ENCODE results near the gene PICK1.
"Not testable (repeated sequence)": the region's sequence is repeated elsewhere in the genome, so short reads cannot be mapped to it uniquely, and the experiment has no call there.

PICK1 gene

DNA sequence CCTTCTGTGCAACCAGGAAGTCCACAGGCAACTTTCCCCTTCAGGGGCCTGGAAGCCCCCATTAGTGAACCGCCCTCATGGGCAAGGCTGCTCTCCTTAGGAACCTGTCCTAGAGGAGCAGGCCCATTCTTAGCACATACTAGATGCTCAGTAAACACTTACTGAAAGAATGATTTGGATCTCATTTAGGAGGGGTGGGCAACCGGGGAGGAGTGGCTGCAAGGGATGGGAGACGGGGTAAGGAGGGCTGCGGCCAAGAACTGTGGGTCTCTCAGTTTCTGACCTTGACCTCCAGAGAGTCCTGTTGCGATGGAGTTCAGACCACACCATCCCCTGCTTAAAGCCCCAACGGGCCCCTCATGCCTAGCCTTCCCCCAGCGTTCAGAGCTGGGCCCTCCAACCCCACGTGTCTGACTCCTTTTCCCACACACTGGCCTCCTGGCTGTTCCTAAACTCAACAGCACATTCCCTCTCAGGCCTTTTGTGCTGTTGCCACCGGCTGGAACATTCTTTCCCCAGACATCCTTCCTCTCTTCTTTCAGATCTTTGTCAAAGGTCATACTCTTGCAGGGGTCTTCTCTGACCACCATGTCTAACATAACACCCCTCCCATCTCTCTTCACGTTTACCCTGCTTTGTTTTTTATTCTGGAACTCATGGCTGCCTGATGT lies 20.7 kb upstream of the PICK1 start:
- H3K27me3 Mint-ChIP-seq, result no peaks in the 10 kb centered on the region
- no peaks in the 10 kb centered on the region for H3K4me1 Mint-ChIP-seq (ENCODE audit: low read depth)
- H3K9me3 Mint-ChIP-seq, result no peaks in the 10 kb centered on the region
- no peak overlapping the region for H3K27ac Mint-ChIP-seq
- H3K36me3 Mint-ChIP-seq (ENCODE audit: low read depth), result no peaks in the 10 kb centered on the region
- H3K4me3 Mint-ChIP-seq, result no peak overlapping the region

DNA sequence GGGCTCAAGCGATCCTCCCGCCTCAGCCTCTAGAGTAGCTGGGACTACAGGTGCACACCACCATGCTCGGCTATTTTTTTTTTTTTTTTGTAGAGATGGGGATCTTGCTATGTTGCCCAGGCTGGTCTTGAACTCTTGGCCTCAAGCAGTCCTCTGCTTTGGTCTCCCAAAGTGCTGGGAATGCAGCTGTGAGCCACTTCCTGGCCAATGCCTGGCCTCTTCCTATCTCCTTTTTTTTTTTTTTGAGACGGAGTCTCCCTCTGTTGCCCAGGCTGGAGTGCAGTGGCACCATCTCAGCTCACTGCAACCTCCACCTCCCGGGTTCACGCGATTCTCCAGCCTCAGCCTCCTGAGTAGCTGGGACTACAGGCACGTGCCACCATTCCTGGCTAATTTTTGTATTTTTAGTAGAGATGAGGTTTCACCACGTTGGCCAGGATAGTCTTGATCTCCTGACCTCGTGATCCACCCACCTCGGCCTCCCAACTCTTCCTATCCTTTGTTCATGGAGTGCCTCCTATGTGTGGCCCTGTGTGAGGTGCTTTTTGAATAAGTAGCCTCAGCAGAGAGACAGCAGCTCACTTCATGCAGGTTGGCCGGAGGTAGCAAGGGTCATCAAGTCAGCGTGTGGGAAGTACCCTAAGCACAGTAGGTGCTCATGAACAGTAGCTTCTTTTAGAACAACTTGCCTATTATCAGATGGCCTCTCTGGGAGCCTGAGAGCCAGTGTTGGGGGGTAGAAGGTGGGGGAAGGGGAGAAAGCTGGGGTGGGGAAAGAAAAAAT lies 19.6 kb upstream of the PICK1 start:
- not testable (repeated sequence) for H3K27me3 Mint-ChIP-seq; H3K9me3 Mint-ChIP-seq; H3K27ac Mint-ChIP-seq; H3K4me1 Mint-ChIP-seq (ENCODE audit: low read depth); H3K4me3 Mint-ChIP-seq; H3K36me3 Mint-ChIP-seq (ENCODE audit: low read depth)

DNA sequence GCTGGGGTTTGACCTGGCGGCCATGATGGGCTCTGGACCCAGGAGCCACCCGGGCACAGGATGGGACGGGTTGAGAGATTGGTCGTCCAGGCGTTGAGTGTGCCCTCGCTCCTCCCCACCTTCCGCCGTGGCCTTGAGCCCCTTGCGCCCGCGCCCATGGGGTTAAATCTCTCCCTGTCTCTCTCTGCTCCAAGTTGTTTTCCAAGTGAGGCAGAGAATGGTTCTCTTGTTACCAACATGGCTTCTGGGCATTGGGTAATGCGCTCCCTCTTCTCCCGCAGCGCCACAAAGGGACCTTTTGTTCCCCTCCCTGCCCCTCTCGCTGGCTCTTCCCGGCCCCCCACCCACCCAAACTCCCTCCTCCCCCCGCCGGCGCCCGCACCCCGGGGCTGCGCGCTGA lies 18.8 kb upstream of the PICK1 start:
- Mint-ChIP-seq H3K27me3 (no peaks in the 10 kb centered on the region), H3K27ac (no peak overlapping the region), H3K4me1 (ENCODE audit: low read depth) (no peaks in the 10 kb centered on the region), H3K36me3 (ENCODE audit: low read depth) (no peaks in the 10 kb centered on the region), H3K9me3 (no peaks in the 10 kb centered on the region), H3K4me3 (no peak overlapping the region)

DNA sequence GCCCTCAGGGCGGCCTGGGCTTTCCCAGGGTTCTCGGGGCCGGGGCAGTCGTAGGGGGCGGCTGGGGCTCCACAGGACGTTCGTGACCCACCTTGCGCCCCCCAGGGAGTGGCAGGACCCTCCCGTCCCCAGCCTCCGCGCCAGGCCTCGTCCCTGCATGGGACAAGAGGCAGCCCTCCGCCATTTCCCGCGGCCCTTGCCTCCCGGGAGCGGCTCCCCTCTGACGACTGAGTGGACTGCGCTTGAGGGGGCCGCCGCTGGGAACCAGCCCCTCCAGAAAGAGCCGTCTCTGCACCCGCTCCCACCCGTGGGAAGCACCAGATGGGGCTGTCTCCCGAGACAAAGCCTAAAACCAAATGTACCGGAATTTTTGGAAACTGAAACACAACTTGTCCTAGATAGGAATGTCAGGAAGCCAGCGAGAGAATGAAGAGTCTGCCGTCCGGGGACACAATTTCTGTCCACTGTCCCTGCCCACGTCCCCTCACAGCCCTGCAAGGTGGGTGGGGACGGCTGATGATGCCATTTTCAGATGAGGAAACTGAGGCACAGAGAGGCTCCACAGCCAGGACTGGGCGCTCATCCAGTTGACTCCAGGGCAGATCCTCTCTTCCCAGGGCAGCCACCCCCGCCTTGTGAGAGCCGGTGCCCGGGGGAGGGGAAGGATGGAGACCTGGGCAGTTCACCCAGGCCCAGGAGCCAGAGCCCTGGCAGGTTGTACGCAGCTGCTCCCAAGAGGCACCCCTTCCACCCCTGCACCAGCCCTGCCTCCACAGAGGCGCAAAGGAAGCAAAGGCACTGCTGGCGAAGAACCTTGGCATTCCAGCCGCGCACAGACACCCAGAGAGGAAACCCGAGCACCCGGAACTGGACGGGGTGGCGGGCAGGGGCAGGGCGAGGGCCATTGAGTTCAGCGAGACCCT lies 18.1 kb upstream of the PICK1 start:
- H3K4me3 Mint-ChIP-seq, result no peak overlapping the region
- H3K27ac Mint-ChIP-seq, result no peak overlapping the region
- no peaks in the 10 kb centered on the region for H3K9me3 Mint-ChIP-seq
- H3K27me3 Mint-ChIP-seq, result no peaks in the 10 kb centered on the region
- no peaks in the 10 kb centered on the region for H3K36me3 Mint-ChIP-seq (ENCODE audit: low read depth)
- H3K4me1 Mint-ChIP-seq (ENCODE audit: low read depth), result no peaks in the 10 kb centered on the region

DNA sequence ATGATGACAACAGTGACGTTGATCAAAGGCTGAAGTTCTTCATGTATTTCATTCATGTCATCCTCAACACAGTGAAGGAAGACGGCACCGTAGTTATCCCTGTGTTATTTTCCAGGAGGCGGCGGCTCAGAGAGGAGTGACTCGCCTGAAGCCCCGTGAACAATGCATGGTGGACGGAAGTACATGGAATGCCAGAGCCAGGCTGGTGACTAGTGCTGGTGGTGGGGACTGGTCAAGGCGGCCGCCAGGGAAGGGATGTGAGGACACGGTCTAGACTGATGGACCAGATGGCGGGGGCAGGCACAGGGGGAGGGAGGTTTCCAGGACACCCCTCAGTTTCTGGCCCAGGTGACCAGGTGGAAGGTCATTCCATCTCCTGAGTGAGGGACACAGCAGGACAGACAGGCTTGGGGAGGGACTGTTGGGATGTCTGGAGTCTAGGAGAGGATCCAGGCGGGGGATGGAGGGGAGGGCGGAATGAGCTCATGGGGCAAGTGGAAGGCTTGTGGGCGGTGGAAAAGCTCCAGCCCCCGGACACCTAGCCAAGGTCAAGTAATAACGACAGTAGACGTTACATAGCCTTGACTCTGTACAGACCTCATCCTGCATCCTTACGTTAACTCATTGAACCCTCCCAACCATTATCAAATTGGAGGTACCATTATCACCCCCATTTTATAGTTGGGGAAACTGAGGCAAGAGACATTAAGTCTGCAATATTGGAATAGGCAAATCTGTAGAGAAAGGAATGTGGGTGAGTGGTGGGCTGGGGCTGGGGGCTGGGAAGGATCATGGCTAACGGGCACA lies 16.0 kb upstream of the PICK1 start:
- Mint-ChIP-seq H3K27ac (no peak overlapping the region), H3K9me3 (no peaks in the 10 kb centered on the region), H3K36me3 (ENCODE audit: low read depth) (no peaks in the 10 kb centered on the region), H3K4me3 (no peak overlapping the region), H3K4me1 (ENCODE audit: low read depth) (no peaks in the 10 kb centered on the region), H3K27me3 (no peaks in the 10 kb centered on the region)

DNA sequence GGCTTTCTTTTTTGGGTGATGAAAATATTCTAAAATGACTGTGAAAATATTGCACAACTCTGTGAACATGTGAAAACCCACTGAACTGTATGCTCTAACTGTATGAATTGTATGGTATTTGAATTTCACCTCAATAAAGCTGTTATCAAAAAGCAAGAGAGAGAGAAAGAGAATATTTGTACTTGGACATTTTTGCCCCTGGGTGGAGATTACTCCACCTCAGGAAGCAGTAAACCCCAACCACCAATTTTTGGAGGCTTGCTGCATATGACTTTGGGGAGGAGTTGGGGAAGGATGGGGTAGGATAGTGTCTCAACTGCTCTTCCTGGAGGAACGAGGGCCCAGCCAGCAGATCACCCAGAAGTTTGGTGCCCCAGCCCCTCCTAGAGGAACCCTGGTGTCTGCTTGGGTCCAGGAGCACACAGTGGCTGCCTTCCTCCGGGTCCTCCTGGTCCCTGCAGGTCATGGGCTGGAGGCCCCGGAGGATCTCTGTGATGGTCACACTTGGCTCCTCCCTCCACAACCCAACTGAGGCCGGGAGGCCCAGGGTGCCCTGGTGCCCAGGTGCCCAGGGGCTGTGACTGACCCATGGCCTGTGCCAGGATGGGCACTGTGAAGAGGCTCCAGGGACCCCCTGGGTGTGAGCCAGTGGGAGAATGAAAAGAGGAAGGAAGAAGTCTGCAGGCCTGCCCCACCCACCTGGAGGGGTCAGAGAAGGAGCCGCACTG lies 15.3 kb upstream of the PICK1 start:
- no peaks in the 10 kb centered on the region for H3K4me1 Mint-ChIP-seq (ENCODE audit: low read depth)
- H3K27me3 Mint-ChIP-seq, result no peaks in the 10 kb centered on the region
- no peak overlapping the region for H3K27ac Mint-ChIP-seq
- H3K9me3 Mint-ChIP-seq, result no peaks in the 10 kb centered on the region
- no peak overlapping the region for H3K4me3 Mint-ChIP-seq
- H3K36me3 Mint-ChIP-seq (ENCODE audit: low read depth), result no peaks in the 10 kb centered on the region

DNA sequence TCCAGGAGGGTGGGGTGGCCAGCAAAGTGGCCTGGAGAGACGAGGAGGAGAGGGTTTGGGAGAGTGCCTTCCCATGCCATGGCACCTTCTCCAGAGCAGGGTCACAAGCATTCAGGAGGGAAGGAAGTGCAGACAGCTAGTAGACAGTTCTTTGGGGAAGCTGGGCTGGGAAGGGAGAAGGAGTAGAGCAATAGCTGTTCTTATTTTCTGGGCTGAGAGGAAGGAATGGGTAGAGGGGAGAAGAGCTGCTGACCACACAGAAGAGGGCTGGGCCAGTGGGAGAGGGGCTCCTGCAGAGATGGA lies 14.8 kb upstream of the PICK1 start:
- no peak overlapping the region for H3K4me3 Mint-ChIP-seq
- no peaks in the 10 kb centered on the region for H3K36me3 Mint-ChIP-seq (ENCODE audit: low read depth)

DNA sequence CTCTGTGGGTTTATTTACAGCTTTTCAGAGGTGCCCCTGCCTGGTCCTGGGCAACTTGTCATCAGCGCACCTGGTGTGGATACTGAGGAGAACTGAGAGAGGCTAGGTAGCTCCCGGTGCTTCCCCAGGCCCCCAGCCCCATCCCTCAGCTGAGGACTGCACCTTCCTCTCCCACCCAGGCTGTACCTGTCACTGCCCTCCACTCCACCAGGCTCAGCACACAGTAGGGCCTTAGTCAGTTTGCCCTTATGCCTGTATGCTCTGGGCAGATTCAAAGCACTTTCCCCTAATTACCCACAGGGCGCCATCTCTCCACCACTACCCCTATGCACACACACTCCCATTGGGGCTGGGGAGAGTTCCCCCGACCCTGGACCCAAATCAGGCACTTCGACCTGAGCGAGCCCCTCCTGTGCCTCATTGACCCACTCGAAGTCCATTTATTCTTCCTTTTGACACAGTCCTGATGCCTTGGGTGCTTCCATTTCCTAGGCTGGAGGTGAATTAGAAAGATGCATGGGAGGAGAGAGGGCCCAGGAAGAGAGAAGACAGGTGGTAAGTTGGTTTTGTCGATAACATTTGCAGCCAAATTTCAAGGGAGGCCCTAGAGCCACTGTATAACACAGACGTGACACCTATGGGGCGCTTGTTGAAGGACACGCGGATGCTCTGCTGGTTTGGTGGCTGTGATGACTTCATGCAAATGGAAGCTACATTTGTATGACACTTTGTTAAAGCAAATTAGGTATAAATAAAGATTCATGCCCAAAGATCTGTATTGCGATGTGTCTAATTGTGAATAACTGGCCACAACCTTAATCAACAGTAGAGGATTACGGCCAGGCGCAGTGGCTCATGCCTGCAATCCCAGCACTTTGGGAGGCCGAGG lies 13.8 kb upstream of the PICK1 start:
- Mint-ChIP-seq H3K27ac (no peak overlapping the region), H3K9me3 (no peaks in the 10 kb centered on the region), H3K36me3 (ENCODE audit: low read depth) (no peaks in the 10 kb centered on the region), H3K27me3 (no peaks in the 10 kb centered on the region), H3K4me1 (ENCODE audit: low read depth) (no peaks in the 10 kb centered on the region), H3K4me3 (no peak overlapping the region)

More for the DNA sequence above, 14.8 kb upstream of the PICK1 start:
- H3K27ac Mint-ChIP-seq, result no peak overlapping the region
- no peaks in the 10 kb centered on the region for H3K9me3 Mint-ChIP-seq
- no peaks in the 10 kb centered on the region for H3K4me1 Mint-ChIP-seq (ENCODE audit: low read depth)
- H3K27me3 Mint-ChIP-seq, result no peaks in the 10 kb centered on the region

DNA sequence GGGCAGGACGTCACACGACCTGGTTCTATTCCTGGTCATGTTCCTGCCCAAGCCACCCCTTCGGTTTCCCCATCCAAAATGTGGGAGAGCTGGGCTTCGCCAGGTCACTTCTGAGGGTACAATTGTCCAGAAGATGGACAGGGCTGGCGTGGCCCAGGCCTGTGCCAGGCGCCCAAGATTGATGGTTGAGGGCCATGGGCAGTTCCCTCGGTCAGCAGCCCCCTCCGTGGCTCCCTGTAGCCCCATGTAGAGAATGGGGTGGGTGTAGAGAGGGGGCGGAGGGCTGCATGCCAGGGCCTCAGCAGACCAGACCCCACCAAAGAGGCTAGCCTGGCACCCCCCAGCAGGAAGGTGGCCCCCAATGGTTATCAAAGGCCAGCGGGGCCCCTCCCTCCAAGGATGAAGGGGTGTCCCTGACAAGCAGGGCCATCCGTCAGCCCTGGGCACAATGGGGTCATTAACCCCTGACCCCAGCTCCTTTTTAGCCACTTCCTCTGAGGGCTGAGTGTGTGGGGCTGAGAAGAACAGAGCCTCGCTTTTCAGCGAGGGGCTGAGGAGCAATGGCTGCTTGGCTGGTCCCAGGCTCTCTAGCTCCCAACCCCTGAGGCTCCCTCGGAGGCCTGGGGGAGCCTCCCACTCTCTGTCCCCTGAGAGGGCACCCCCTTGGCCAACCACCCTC lies 11.0 kb upstream of the PICK1 start:
- Mint-ChIP-seq H3K27me3 (no peaks in the 10 kb centered on the region), H3K27ac (no peak overlapping the region), H3K9me3 (no peaks in the 10 kb centered on the region), H3K4me3 (no peak overlapping the region), H3K36me3 (ENCODE audit: low read depth) (no peaks in the 10 kb centered on the region), H3K4me1 (ENCODE audit: low read depth) (no peaks in the 10 kb centered on the region)

DNA sequence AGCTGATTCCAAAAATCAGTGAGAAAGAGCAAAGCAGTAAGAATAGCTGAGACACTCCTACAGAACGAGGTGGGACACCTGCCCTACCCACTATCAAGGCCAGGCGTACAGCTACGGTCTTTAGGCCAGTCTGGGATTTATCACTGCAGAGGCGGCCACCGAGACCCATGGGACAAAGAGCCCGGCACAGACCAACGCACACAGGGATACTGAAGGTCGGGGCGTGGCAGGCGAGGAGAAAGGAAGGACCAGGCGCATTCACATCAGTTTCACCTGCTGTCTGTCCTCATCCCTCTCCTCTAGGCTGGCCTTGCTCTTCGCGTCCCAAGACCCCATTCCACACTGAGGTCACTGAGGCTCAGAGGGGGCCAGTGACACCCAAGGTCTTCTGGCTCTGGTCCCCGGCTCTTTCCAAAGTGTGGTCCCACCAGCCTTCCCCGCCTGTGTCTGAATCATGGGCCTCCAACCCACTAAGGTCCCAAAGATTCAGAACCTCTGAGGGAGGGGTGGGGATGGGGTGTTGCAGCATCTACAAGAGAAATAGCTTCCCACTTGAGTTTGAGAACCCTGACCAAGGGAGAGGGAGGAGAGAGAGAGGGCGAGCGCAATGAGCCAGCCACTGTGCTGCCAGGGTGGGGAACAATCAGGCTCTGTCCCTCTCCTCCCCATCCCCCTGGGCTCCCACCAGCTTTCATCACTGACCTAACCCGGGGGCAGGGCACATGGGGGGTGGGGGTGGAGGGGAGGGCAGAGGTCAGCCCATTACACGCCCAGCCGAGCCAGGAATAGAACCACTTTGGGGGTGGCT lies 7.2 kb upstream of the PICK1 start:
- Mint-ChIP-seq H3K4me1 (ENCODE audit: low read depth) (peaks cover 2% of the 10 kb centered on the region), H3K9me3 (no peaks in the 10 kb centered on the region), H3K27ac (no peak overlapping the region), H3K36me3 (ENCODE audit: low read depth) (no peaks in the 10 kb centered on the region), H3K4me3 (no peak overlapping the region), H3K27me3 (no peaks in the 10 kb centered on the region)

DNA sequence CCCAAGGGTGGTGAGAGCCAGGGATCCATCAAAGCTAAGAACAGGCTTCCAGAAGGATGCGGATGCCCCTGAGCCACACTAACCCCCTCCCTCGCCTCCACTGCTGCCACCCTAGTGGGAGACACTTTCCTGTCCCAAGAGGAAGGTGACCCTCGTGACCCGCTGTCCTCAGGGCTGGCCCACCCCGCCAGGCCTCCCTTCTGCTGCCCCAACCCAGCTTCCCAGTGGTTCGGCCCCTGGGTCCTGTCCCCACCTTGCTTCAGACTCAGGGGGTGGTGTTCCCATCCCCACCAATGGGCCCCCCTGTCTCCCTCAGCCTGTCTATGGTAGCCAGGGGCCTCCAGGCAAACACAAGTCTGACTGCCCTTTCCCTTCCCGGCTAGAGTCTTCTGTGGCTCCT lies 6.5 kb upstream of the PICK1 start:
- peaks cover 2% of the 10 kb centered on the region for H3K4me1 Mint-ChIP-seq (ENCODE audit: low read depth)
- no peaks in the 10 kb centered on the region for H3K9me3 Mint-ChIP-seq
- no peaks in the 10 kb centered on the region for H3K36me3 Mint-ChIP-seq (ENCODE audit: low read depth)
- H3K27ac Mint-ChIP-seq, result no peak overlapping the region
- no peak overlapping the region for H3K4me3 Mint-ChIP-seq
- H3K27me3 Mint-ChIP-seq, result no peaks in the 10 kb centered on the region

DNA sequence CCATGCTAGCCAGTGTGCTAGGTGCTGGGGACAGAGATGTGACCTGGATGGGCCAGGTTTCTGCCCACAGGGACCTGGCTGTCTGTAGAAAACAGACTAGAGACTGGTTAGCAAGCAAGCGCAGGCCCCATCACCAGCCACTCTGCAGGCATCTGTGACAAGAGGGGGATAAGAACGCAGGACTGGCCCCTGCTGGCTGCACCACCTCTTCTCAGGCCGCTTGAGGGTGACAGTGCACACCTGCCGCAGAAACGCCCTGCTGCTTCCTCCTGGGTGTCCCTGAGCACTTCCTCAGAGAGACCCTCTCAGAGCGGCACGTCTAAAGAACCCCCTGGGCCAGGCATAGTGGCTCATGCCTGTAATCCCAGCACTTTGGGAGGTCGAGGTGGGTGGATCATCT lies 5.9 kb upstream of the PICK1 start:
- Mint-ChIP-seq H3K4me3 (no peak overlapping the region), H3K27ac (no peak overlapping the region), H3K9me3 (no peaks in the 10 kb centered on the region), H3K4me1 (ENCODE audit: low read depth) (peaks cover 2% of the 10 kb centered on the region), H3K36me3 (ENCODE audit: low read depth) (no peaks in the 10 kb centered on the region), H3K27me3 (no peaks in the 10 kb centered on the region)
